Measurements from ENCODE around the gene TYSND1.

DNA sequence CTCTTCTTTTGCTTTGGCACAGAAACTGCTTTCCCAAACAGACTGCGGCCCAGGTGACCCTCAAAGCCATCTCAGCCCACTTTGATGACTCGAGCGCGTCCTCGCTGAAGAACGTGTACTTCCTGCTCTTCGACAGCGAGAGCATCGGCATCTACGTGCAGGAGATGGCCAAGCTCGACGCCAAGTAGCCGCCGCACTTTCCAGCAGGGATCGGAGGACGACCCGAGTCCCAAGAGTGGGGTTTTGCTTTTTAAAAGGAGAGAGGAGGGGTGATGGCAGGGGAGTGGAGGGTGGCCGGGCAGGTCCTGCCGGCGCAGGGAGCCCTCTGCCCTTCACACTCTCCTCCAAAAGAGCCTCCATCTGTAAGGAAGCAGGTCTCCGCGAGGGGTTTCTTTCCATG is 35.0 kb downstream of the TYSND1 start:
- TF ChIP-seq POLR2A (IDR thresholded peaks at IDR 0.05) = no peak
- no peak for TF ChIP-seq CTCF (IDR thresholded peaks at IDR 0.05)

All from testis (tissue), 2 donors.